Measurements from ENCODE around the gene CALN1. TPM values are rescaled to one million over a fixed set of nuclear protein-coding genes. Genes with fewer than 3 reads are reported as not detected.

Gene CALN1
- total and polyA plus RNA-seq, 9 of the 15 experiments (the other 6 are each of a cell fraction or from before 2014, with no cell fraction given), result 1.4 to 7.5 (median 3.3) TPM

DNA sequence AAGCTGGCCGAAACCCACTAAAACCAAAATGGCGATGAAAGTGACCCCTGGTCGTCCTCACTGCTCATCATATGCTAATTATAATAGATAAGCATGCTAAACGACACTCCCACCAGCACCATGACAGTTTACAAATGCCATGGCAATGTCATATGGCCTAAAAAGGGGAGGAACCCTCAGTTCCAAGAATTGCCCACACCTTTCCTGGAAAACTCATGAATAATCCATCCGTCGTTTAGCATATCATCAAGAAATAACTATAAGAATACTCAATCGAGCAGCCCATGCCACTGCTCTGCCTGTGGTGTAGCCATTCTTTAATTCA lies 422.0 kb downstream of the CALN1 start (continued):
- no peak for TF ChIP-seq MED1 (CRISPR knock-in tag; IDR thresholded peaks at IDR 0.05; ENCODE audit: borderline replicate concordance)

DNA sequence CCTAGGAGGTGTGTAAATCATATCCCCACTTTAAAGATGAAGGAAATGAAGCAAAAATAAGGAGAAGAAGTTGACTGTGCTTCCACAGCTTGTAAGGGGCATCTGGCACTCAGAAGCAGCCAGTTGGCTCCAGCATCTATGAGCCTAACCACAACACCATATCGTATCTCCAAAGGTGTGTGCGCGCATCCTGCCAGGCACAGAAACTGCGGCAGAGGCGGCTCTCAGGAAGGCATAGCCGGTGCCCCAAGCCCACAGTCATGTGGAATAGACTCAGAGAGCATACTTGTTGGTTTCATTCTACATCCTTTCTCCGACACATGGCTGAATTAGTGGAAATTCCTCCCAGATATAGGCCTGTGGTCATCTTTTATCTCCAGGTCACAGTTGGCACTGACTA lies 423.9 kb downstream of the CALN1 start:
- Histone ChIP-seq H3K9me3 (replicated peaks; ENCODE audit: control insufficient read depth, insufficient read depth, low read depth, low read length) (no peaks in the 10 kb centered on the region), H4K20me1 (replicated peaks; ENCODE audit: control insufficient read depth, insufficient read depth, low read length) (no peaks in the 10 kb centered on the region), H3K9ac (ENCODE audit: insufficient read depth in 1 of 2, low read depth in 2 of 2, low read length in 2 of 2) (no peak overlapping the region), H3K27me3 (ENCODE audit: control insufficient read depth in 2 of 2, insufficient read depth in 2 of 2, low read length in 2 of 2) (peaks cover 0 to 16% of the 10 kb centered on the region in 2 experiments; a peak in 3 of 5 replicates), H3K9me1 (ENCODE audit: control insufficient read depth, insufficient read depth, low read length) (no peaks in the 10 kb centered on the region), H3K4me2 (ENCODE audit: insufficient read depth, low read length) (no peak overlapping the region), H3K4me1 (replicated peaks in 1 of 2; ENCODE audit: control insufficient read depth in 2 of 2, insufficient read depth in 2 of 2, low read length in 2 of 2) (no peaks in the 10 kb centered on the region), H3K36me3 (ENCODE audit: control insufficient read depth, insufficient read depth, low read length) (no peaks in the 10 kb centered on the region), H3K79me2 (ENCODE audit: control insufficient read depth, insufficient read depth, low read length) (no peaks in the 10 kb centered on the region), H2AFZ (ENCODE audit: low read depth, low read length) (no peak overlapping the region), H3K27ac (ENCODE audit: extremely low read depth, low read depth, low read length) (no peak overlapping the region), H3K4me3 (no peak overlapping the region)
- WGBS (ENCODE audit: insufficient coverage, low coverage, missing lambda C conversion rate), result 15% methylated on average over 7 of the region's 7 CpGs
- BruUV-seq (replicated peaks), result no TSS peak
- FAIRE-seq (no peak), DNase-seq (ENCODE audit: extremely low read depth in 1 of 4, low spot score in 3 of 4) (no peak), ATAC-seq (no peak)
- in situ Hi-C loops (cut with MboI) (no loop called here), intact Hi-C loops (cut with micrococcal nuclease) (no loop called here)
- ChIA-PET CTCF (ENCODE audit: low intra/inter-chr PET ratio) (no interaction called here), POLR2A (no interaction called here)
- TF ChIP-seq IFI16 (CRISPR knock-in tag; IDR thresholded peaks at IDR 0.05), result no peak
- no peak for TF ChIP-seq ZBTB8A (IDR thresholded peaks at IDR 0.05; ENCODE audit: partially characterized antibody)
- TF ChIP-seq NFIC (IDR thresholded peaks at IDR 0.05), result no peak
- no peak for TF ChIP-seq SPI1 (IDR thresholded peaks at IDR 0.05; ENCODE audit: borderline replicate concordance, low read depth, low read length)
- TF ChIP-seq, protein P1, sequence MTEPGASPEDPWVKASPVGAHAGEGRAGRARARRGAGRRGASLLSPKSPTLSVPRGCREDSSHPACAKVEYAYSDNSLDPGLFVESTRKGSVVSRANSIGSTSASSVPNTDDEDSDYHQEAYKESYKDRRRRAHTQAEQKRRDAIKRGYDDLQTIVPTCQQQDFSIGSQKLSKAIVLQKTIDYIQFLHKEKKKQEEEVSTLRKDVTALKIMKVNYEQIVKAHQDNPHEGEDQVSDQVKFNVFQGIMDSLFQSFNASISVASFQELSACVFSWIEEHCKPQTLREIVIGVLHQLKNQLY (CRISPR knock-in tag; conservative IDR thresholded peaks at IDR 0.05), result no peak
- no peak for TF ChIP-seq EHMT2 (IDR thresholded peaks at IDR 0.05)
- TF ChIP-seq, protein P2, sequence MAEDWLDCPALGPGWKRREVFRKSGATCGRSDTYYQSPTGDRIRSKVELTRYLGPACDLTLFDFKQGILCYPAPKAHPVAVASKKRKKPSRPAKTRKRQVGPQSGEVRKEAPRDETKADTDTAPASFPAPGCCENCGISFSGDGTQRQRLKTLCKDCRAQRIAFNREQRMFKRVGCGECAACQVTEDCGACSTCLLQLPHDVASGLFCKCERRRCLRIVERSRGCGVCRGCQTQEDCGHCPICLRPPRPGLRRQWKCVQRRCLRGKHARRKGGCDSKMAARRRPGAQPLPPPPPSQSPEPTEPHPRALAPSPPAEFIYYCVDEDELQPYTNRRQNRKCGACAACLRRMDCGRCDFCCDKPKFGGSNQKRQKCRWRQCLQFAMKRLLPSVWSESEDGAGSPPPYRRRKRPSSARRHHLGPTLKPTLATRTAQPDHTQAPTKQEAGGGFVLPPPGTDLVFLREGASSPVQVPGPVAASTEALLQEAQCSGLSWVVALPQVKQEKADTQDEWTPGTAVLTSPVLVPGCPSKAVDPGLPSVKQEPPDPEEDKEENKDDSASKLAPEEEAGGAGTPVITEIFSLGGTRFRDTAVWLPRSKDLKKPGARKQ (CRISPR knock-in tag; IDR thresholded peaks at IDR 0.05), result no peak
- TF ChIP-seq, protein P3, sequence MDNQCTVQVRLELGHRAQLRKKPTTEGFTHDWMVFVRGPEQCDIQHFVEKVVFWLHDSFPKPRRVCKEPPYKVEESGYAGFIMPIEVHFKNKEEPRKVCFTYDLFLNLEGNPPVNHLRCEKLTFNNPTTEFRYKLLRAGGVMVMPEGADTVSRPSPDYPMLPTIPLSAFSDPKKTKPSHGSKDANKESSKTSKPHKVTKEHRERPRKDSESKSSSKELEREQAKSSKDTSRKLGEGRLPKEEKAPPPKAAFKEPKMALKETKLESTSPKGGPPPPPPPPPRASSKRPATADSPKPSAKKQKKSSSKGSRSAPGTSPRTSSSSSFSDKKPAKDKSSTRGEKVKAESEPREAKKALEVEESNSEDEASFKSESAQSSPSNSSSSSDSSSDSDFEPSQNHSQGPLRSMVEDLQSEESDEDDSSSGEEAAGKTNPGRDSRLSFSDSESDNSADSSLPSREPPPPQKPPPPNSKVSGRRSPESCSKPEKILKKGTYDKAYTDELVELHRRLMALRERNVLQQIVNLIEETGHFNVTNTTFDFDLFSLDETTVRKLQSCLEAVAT (IDR thresholded peaks at IDR 0.05), result no peak
- no peak for TF ChIP-seq ZNF561 (CRISPR knock-in tag; conservative IDR thresholded peaks at IDR 0.05)
- TF ChIP-seq TOE1 (IDR thresholded peaks at IDR 0.05; ENCODE audit: borderline replicate concordance), result no peak
- no peak for TF ChIP-seq TOE1 (CRISPR knock-in tag; IDR thresholded peaks at IDR 0.05; ENCODE audit: borderline replicate concordance, low read depth)
- no peak for TF ChIP-seq ZNF644 (tag; IDR thresholded peaks at IDR 0.05; ENCODE audit: low read depth)
